ENCODE results near the gene PLLP.
A peak's percentile ranks its signal among the peaks of the same experiment; 100 is the strongest.
"Not testable (repeated sequence)": the region's sequence is repeated elsewhere in the genome, so short reads cannot be mapped to it uniquely, and the experiment has no call there.

PLLP gene

DNA sequence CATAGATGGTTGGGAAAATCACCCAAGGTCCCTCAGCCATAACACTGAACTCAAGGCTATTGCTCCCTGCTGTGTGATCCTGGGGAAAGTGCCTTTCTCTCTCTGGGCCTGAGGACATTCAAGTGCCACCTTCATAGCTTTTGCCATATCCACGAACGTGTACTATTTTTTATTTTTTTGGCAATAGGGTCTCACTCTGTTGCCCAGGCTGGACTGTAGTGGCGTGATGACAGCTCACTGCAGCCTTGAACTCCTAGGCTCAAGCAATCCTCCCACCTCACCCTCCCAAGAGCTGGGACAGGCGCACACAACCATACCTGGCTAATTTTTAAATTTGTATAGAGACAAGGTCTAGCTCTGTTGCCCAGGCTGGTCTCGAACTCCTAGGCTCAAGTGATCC is 10.6 kb downstream of the PLLP start:
- DNase-seq (ENCODE audit: low read depth, low spot score) = no peak

GRCh38 chr16:57273359-57273758 is 11.1 kb downstream of the PLLP start:
- DNase-seq (ENCODE audit: low read depth, low spot score) = no peak

DNA sequence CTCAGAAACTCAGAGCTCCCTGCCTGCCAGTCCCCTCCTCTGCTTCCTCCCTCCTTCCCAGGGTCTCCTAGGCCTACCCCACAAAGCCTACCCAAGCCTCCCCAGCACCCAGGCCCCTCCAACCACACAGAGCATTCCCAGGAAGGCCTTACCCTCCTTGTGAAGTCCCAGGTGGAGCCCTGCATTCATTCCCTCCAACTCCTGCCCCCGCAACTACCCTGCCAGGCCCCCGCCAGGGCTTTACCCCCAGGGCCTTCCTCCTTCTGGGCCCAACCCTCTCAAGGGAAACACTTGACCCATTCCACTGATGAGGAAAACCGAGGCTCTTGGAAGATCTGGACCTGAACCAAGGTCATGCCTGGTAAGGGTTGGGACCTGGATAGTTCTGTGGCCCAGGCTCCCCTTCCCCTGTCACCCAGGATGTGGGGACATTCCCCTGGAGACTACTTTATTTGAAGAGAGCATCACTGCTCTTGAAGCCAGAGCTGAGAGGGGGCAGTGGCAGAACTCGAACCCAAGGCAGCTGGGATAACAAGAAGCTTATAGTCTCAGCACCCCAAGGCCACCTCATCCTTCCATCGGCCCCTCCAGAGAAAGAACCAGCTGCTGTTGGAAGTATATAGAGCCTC is 12.5 kb downstream of the PLLP start:
- no peak for DNase-seq (ENCODE audit: low read depth, low spot score)

- DNase-seq (ENCODE audit: low read depth, low spot score) = no peak
Measured at GRCh38 chr16:57271063-57271345, 13.5 kb downstream of the PLLP start.

DNA sequence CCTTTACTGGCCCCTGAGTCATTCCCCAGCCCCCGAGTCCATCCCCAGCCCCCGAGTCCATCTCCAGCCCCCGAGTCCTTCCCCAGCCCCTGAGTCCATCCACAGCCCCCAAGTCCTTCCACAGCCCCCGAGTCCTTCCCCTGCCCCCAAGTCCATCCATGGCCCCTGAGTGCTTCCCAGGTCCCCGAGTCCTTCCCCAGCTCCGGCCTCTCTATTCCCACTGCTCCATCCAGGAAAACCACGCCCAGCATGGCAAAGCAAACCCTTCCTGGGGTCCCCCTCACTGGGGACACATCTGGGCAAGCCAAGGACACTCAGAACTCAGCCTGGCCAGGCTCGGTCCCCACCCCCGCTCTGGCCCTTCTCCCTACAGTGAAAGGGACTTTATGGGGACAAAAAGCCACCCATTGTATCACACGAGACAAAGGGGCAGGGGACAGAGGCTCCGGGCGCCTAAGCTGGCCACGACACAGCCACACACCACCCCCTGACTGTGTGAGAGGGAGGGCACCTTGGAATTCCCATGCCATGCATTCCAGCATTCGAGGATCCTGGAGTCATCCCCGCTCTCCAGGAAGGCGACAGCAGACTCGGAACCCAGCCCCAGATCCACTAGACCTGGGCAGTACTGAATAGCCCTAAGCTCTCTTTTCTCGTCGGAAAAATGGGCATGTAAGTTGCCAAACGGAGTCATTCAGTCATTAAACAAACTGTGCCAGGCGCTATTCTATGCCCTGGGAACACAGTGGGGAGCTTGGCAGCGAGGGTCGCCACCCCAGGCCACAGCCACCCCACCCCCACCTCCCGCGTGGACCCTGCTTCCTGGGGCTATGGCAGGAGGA is 14.0 kb downstream of the PLLP start:
- no peak for DNase-seq (ENCODE audit: low read depth, low spot score)

DNA sequence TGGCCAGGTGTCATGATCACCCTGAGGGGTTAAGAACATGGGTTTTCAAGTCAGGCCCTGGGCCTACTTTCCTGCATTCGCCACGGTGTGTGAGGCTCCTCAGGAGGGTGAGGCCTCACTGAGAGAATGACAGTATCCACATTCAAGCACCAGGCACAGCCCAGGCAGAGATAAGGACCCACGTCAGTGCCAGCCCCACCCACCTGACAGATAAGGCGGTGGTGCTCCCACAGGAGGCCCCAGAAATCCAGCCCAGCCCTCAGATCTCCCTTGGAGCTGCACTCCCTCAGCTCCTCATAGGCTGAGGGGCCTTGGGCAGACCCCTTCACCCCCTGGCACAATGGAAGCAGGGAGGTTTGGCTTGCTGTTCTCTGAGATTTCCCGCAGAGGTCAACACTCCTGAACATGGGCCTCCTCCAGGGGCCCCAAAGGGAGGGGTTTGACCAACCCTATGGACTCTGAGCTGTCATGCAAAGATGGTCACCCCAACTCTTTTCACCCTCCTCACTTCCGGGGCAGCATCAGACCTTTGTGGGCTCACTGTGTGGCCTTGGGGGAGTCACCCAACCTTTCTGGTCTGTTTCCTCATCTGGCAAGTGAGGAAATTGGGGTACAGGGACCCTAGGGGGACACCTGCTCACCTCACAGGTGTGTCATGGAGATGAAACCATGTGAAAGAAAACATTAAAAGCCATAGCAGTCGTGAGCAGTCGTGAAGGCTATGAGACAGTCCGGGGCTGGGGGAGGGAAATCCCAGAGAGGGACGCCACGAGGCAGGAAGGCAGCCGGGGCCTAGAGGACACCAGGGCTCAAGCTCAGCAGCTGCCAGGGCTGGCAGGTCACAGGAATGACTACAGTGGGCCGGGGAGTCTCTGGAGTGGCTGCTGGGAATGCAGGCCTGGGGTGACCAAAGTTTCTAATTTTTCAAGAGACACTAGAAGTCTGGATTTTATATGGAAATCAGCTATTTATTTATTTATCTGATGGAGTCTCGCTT is 15.4 kb downstream of the PLLP start:
- DNase-seq (ENCODE audit: low read depth, low spot score) = no peak

DNA sequence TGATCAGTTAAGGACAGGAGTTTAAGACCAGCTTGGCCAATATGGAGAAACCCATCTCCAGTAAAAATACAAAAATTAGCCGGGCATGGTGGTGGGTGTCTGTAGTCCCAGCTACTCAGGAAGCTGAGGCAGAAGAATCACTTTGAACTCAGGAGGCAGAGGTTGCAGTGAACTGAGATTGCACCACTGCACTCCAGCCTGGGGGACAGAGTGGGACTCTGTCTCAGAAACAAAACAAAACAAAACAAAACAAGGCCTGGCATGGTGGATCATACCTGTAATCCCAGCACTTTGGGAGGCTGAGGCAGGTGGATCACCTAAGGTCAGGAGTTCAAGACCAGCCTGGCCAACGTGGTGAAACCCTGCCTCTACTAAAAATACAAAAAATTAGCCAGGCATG is 17.1 kb downstream of the PLLP start:
- not testable (repeated sequence) for DNase-seq (ENCODE audit: low read depth, low spot score)

GRCh38 chr16:57266531-57267260 is 17.8 kb downstream of the PLLP start:
- DNase-seq (ENCODE audit: low read depth, low spot score) = no peak

DNA sequence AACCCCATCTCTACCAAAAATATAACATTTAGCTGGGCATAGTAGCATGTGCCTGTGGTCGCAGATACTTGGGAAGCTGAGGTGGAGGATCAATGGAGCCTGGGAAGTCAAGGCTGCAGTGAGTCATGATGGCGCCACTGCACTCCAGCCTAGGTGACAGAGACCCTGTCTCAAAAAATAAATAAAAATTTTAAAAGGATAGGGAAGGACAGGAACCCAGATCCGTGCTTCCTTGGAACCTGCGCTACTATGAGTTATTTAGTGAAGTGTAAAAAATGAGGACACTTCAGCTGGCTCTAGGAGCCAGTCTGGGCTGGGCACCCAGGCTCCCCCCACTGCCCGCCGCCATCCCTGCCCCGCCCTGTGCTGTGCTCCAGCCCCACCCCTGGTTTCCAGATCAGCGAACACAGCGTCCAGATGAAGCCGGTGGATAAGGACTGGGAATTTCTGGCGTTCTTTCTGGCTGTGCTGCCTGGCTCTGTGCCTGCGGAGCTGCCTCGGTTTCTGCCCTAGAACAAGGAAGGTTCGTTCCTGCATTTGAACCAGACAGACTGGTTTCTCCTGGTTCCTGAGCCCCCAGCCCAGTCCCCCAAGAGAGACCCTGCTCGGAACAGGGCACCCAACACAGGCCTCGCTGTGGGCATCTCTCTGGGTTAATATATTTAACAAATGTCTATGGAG is 18.5 kb downstream of the PLLP start:
- no peak for DNase-seq (ENCODE audit: low read depth, low spot score)

DNA sequence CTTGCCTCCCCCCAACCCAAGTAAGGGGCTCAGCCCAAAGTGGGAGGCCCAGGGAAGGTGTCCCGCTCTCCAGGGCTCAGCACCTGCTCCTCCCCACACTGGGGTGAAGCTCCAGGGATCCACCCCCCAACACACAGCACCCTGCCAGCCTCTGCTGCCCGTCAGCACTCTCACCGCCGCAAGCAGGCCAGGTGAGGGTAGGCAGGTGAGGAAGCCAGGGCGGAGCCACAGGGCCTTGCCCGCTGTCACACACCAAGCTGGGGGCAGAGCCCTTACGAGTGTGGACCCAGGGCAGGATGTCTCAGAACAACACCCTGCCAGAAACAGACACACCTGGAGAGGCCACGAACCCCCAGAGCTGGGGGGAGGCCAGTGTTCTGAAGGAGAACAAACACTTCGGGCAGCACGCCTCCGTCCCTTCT is 19.5 kb downstream of the PLLP start:
- DNase-seq (ENCODE audit: low read depth, low spot score) = no peak

GRCh38 chr16:57264381-57264780 is 20.1 kb downstream of the PLLP start:
- DNase-seq (ENCODE audit: low read depth, low spot score) = no peak

DNA sequence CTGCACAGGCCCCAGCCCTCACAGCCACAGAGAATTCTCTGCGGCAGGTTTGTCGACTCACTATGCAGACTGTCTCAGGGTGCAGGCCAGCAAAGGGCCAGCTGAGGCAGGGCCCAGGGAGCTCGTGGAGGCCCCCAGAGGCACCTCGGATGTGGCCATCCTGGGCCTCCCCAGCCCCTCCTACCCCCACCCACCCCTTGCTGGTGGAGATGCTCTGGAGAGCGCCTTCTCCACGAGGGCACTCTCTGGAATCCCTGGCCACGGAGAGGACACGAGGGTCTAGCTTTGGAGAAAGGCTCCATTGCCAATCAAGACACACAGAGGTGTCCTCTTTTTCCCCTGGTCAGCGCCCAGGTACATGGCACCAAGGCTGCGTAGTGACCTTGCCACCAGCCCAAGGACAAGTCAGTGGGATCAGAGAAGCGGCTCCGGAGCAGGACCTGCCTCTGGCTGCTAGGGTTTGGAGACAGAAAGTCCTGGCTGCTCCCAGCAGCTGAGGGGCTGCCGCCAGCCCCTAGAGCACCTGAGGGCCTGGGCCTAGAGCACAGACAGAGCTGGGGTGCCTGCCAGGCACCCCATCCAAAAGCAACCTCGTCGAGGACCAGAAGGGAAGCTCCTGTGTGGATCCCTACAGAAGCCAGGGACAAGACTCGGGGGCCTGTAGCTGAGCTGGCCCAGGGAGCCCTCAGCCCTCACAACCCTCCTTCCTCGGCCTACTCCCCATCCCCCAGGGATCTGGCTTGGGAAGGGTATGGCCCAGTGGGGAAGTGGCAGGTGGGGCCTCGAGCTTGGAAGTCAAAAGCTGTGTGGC is 20.7 kb downstream of the PLLP start:
- DNase-seq (ENCODE audit: low read depth, low spot score) = no peak

DNA sequence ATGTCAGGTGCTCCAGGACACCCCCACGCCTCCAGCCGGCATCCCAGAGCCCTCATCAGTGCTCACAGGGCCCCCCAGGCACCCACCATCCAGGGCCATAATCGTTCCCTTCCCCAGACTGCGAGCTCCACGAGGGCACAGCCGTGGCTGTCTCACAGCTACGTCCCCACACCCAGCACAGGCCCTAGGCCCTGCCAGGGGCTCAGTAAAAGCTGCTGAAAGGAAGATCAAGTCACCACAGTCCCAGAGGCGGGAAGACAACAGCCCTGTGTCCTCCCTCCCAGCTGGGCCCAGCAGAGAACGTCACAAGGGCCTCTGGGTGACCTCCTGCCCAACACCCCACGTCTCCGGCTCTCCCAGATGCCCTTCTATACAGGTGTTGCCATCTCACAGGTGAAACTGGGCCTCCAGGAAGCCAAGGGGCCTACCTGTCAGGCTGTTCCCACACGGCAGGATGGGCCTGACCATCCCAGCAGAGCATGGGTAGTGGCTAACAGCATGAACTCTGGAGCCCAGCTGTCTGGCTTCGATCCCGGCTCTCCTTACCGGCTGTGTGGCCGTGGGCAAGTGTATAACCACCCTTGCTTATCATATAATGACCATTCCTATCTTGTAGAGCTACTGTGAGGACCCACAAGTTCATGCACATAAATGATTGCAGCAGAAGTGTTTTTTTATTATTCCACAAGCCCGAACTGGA is 21.5 kb downstream of the PLLP start:
- no peak for DNase-seq (ENCODE audit: low read depth, low spot score)

- DNase-seq (ENCODE audit: low read depth, low spot score) = no peak
Measured at GRCh38 chr16:57261806-57262205, 22.7 kb downstream of the PLLP start.

- peak; percentile 63 for DNase-seq (ENCODE audit: low read depth, low spot score)
Measured at GRCh38 chr16:57260294-57260929, 24.1 kb downstream of the PLLP start.

- DNase-seq (ENCODE audit: low read depth, low spot score) = no peak
Measured at GRCh38 chr16:57258910-57259475, 25.5 kb downstream of the PLLP start.

- DNase-seq (ENCODE audit: low read depth, low spot score) = no peak
Measured at GRCh38 chr16:57258226-57258909, 26.1 kb downstream of the PLLP start.

- DNase-seq (ENCODE audit: low read depth, low spot score) = no peak
Measured at GRCh38 chr16:57257455-57258070, 26.9 kb downstream of the PLLP start.
